DMS153 treated with DMSO at 0.1 percent for 48 hours (cell line): ENCODE data around the gene SLC6A8.
A peak's percentile ranks its signal among the peaks of the same experiment; 100 is the strongest.

ENCODE experiments used
- DNase-seq: peaks from one replicate; lab custom pipeline; 2025; ENCODE audit not compliant: unreplicated experiment; lab: John Stamatoyannopoulos, UW

Gene SLC6A8

DNA sequence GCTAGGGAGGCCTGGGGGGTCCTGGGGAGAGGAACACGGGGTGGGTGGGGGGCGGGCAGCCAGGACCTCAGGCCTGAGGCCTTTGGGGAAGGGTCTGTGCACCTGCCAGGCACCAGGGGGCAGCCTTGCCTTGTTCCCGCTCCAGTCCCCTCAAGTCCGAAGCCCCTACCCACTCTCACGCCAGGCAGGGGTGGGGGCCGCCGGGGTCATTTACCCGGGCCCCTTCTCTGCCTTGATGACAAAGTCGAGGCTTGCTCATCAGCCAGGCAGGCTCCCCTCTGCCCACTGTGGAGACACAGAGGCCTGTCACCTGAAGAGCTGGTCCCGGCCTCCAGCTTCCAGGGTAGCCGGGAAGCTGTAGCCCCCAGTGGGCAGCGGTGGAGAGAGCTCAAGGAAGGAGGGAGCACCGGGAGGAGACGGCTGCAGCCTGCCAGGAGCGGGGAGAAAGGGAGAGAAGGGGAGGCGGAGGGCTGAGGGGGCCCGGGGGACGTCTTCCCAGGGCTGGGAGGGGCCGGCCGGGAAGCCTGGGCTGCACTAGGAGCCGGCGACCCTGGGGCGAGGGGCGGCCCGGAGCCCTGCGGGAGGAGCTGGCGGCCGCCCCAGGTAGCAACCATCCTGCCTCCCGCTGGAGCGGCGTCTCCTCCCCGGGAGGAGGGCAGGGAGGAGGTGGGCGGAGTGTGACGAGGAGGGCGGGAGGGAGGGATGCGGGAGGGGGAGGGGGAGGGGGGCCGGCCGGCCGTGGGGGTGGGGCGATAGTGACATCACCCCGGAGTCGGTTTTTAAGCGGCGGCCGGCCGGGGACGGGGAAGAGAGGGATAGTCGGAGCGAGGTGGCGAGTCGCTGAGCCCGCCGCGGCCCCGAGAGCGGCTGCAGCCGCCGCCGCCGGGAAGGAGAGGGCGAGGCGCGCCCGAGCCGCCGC lies at the start of gene SLC6A8:
TSS of gene SLC6A8 (plus strand) at position 806 of the 919 bp plus-strand sequence. CDS start 649 bp downstream, outside the sequence.
- peak; percentile 35 for DNase-seq

DNA sequence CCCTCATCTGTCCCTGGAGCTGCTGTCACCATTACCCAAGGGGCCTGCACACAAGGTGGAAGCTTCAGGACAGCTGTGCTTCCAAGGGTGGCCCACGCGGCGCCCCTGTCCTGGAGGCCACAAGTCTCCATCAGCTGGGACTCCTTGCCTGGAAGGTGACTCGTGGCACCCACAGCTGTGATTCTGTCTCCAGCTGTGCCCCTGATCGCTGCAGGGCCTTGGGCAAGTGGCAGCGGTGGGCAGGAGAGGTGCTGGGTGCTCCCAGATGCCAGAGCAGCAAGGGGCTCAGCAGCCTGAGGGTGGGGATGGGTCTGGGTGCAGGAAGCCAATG lies 49.7 kb upstream of the SLC6A8 start:
- no peak for DNase-seq

DNA sequence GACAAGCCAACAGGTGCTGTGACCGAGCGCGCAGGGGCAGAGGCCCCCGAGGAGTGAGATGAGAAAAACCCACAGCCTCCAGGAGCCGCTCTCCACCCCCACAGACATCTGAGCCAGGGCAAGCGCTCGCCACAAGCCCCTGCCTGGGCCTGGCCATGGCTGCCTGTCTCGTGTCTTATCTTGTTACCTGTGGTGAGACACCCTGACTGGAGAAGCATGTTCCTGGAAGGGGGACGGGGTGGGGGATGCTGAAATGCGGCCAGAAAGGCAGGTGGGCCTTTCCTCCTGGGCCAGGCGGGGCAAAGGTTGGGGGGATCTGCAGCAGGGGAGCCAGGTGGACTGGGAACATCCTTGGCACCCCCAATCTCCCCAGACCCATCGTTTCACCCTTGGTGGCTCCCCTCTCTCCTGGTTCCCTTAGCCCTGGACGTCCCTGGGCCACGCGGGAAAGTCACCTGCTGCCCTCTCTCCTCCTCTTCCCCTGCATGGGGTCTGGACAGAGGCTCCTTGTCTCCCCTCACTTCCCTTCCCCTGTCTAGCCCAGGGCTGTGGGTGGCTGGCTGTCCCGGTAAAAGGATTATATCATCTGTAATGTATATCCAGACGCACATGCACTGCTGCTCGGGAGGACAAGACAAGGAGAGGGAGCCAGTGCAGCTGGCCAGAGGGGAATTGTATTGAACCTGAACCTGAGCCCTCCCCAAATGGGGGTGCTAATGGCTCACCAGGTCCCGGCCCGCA lies 49.1 kb upstream of the SLC6A8 start:
- no peak for DNase-seq

DNA sequence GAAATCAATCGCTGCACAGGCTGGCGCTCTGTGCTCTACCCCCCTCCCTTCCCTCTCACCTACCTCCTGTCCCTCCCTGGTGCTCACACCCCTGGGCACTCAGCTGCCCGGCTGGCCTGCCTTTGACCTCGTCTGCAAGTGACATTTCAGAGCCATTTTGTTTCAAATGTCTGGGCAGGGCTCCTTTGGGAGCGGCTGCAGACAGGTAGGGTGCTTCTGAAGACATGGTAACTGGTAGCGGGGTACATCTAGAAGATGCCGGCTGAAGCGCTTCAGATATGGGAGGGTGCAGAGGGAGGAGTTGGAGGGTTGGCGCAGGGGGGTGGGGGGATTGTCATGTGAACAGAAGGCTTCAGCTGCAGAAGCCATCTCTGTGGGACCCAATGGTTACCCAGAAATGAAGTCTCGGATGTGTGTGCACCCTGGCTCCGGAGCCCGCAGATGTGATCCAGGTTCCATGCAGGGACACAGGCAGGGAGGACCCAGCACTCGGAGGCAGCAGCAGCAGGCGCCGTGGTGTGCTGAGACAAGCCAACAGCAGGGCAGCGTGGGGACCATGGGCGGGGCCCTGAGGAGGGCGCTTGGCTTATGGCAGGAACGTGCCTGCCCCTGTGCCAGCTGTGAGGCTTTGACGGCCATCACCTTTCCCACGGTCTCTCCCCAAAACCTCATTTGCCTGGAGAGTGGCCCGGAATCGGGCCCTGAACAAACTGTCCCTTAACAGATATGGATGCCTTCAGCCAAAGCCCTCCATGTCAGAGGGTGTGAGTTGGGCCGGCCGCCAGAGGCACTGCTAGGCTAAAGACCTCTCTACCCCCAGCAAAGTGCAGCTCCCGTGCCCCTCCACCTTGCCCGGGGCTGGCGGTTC lies 48.3 kb upstream of the SLC6A8 start:
- no peak for DNase-seq

DNA sequence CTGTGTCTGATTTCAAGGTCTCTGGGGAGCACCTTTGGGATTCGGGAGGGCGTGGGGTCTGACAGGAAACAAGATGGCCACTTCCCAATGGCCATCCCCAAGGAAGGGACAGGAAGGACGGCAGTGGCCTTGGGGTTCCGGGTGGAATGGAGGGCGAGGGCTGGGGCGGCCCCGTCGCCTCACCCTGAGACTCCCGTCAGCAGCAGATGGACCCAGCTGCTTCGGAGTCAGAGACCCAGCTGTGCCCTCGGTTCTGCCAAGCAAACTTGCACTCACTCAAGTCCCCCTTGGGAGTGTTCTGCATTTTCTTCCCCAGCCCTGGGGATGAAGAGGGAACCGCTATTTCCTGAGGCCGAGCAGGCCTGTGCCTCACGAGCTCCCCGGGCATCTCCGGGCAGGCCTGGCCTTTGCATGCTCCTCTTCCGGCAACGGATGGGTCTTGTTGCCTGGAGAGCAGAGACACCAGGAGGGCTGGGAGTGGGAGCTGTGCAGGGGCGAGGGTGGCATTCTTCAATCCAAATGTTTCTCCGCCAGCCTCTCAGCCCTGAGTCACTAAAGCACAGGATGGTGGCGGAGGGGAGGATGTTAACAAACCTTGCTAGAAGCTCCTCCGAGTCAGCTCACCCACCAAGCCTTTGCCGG lies 47.6 kb upstream of the SLC6A8 start:
- no peak for DNase-seq

GRCh38 chrX:153640736-153641575 lies 46.8 kb upstream of the SLC6A8 start:
- DNase-seq = no peak

DNA sequence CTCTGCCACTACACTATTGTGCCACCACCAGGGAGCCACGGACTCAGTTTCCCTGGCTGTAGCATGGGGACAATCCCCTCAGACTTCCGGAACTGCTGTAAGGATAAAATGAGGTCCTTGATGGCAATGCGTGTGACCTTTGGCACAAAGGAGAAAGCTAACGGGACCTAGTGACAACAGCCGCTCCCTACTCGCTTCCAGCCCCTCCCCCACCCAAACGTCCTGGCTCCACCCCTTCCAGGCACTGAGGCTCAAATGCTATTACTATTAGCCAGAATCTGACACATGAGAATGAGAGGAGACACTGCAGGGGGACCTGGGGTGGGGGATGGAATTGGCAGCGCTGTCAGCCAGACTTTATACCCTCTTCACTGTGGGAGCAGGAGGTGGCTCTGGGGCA lies 46.1 kb upstream of the SLC6A8 start:
- DNase-seq = no peak

GRCh38 chrX:153642051-153642654 lies 45.6 kb upstream of the SLC6A8 start:
- DNase-seq = no peak

DNA sequence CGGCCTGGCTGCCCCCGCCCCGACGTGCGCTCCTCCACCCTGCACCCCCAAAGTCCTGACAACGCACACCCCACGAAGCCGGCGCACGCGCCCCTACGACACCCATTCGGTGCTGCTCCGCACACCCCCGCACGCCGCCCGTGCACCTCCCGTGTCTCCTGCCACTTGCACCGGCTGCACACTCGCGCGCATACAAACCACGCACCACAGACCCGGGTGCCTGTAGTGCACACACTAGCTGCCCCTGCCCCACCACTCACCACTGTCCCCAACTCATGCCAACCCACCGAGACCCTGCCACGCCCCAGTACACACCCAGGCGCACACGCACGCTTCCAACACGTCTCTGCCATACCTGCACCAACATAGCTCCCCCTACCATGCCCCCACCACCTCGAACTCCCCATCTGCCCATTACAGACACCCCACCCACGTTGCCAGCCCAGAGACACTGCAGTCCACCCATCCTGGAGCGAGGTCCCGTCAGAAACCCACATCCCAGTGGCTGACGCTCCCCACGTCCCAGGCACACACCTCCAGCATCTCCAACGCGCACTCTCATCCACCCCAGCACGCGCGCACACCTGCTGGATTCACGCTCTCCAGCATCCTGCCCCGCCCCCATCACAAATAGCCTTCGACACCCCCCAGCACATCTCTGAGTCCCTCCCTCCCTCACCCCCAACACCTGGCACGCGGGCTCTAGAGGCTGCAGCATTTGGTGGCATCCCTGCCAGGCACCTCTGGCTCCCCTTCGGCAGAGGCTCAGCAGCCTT lies 44.9 kb upstream of the SLC6A8 start:
- no peak for DNase-seq

- DNase-seq = no peak
Measured at GRCh38 chrX:153643431-153644351, 44.0 kb upstream of the SLC6A8 start.

DNA sequence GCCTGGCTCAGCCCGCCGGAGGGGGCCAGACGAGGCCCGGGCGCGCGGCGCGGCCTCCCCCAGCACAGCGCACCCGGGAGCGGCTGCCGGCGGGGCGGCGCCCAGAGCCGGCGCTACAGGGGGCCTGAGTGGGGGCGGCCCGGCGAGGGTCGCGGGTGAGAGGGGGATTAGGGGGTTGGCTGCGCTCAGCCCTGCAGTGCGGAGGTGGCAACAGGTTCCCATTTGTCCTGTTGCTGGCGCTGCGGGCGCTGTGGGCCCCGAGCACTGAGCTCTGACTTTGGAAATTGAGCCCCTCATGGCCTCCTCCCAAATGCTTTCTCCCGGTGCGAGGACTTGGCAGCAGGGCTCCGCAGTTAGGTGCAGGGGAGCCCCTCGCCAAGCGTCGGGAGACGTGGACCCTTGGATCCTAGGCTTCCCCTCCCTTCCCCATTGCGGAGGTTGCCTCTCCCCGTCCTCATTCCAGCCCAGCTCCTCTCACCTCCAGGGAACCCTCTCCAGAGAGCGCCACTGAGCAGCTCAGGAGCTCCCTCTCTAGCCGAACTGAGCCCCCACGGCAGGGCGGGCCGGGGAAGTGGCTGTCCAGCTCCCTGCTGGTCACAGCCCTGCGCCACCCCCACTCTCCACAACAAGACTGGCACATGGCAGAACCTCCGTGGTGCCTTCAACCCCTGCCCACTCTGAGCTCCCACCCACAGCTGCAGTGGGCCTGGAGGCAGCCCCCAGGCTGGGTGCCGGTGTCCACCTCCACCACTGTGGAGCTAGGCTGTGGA lies 43.2 kb upstream of the SLC6A8 start:
- no peak for DNase-seq

- no peak for DNase-seq
Measured at GRCh38 chrX:153645151-153645550, 42.6 kb upstream of the SLC6A8 start.

- no peak for DNase-seq
Measured at GRCh38 chrX:153645921-153646488, 41.7 kb upstream of the SLC6A8 start.

- DNase-seq = no peak
Measured at GRCh38 chrX:153646620-153647373, 40.9 kb upstream of the SLC6A8 start, which contains the start of gene DUSP9. Gene DUSP9, plus strand, starts transcription at chrX:153647203. Its CDS starts 751 bp downstream, at chrX:153647954.

- no peak for DNase-seq
Measured at GRCh38 chrX:153647461-153648357, 40.0 kb upstream of the SLC6A8 start.
